HG03558 (cell line): ENCODE measurements around the gene TMA7.
A peak's percentile ranks its signal among the peaks of the same experiment; 100 is the strongest.
"Not testable (repeated sequence)": the region's sequence is repeated elsewhere in the genome, so short reads cannot be mapped to it uniquely, and the experiment has no call there.

Source experiments
- ATAC-seq: cut with Tn5 transposase; IDR thresholded peaks from one replicate; pipeline ENCODE4 v1.9.1; 2021; ENCODE audit warnings: moderate number of reproducible peaks; ENCODE audit not compliant: unreplicated experiment; ENCODE audit errors: extremely low read depth

The TMA7 gene

DNA sequence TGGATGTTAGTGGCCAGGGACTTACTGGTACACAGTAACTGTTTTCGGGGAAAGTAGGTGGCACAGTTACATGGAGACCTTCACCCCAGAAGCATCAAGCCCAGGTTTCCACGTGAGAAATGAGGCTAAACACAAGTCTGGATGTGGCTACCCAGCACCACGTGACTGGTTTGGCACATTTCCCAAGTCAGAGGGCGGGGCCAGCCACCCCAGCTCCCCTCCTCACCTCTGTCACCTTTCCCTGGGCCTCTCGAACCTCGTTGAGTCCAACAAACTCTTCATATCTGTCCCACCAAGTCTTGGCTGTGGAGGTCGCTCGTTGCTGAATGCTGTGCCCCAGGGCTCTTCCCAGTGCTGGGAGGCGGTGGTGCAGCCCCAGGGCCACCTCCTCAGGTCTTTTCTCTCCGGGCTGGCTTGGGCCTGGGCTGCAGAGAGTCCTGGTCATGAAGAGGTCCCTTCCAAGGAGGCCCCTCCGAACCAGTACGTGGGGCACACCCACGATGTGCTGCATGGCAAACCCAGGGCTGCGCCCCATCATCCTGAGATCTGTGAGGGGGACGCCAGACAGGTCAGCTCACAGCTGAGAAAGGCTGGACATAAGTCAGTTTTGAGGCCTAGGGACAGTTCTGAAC lies 5.3 kb upstream of the TMA7 start:
- ATAC-seq: no peak

DNA sequence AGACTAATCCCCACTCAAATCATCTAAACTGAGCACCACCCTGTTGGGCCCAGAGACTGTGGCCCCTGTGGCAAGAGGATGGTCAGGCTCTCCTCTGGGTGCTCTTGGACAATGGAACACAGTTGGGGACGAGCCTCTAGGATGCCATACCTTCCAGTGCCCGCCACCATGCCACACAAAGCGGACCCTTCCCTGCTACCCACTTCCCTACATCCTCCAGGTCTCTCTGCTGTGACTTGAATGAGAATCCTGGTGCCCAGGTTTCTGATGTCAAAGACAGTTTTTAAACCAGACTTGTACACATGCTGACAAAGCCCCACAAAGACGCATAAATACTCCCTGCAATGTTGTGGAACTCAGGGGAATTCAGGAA lies 4.8 kb upstream of the TMA7 start:
- ATAC-seq: no peak

- no peak for ATAC-seq
Observed at GRCh38 chr3:48435774-48436476, 4.1 kb upstream of the TMA7 start.

GRCh38 chr3:48436477-48436787 lies 3.6 kb upstream of the TMA7 start:
- no peak for ATAC-seq

DNA sequence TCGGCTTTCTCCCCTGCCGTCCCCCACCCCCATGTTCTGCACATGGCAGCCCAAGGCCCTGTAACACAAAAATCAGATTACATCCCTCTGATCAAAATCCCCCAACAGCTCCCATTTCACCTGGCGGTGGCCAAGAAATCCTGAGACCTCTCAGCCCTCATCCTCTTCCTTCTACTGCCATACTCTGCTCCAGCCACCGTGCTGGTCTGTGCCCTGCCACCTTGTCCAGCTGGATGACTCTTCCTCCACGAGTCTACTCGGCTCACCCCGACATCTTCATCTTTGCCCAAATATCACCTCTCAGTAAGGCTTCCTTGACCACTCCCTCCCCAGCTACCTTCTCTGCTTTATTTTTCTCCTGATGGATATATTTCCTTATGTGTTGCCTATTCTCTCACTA lies 3.2 kb upstream of the TMA7 start:
- no peak for ATAC-seq

GRCh38 chr3:48437812-48438211 lies 2.2 kb upstream of the TMA7 start:
- ATAC-seq: no peak

- no peak for ATAC-seq
Observed at GRCh38 chr3:48440590-48440958, 517 bp downstream of the TMA7 start.

DNA sequence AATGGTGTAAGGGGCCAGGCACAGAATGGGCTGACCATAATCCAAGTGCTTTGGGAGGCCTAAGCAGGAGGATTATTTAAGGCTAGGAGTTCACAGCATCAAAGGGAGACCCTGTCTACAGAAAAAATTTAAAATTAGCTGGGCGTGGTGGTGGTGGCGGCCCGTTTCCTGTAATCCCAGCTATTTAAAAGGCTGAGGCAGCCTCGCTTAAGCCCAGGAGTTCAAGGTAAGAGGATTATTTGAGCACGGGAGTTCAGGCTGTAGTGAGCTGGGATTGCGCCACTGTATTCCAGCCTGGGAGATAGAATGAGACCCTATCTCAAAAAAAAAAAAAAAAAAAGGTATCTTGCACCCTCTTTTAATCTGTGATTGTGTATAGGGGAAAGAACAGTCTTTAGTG lies 1.9 kb downstream of the TMA7 start:
- no peak for ATAC-seq

- ATAC-seq: no peak
Observed at GRCh38 chr3:48445277-48445882, 5.3 kb downstream of the TMA7 start.

DNA sequence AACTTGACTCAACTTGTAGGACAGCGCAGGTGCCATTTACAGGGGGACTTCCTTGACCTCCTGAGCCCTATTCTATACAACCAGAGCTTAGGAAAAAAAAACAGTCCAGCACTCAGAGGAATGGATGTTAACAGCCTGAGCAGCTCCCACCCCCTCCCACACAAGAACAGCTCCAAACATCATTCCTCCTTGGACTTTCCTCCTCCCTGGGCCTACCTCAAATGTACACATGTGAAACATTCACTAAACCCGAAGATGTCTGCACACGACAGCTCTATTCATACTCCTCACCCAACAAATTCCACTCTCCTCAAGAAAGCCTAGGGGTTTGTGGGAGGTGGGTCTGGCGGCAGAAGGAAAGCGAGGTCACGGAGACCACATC lies 6.0 kb downstream of the TMA7 start:
- ATAC-seq: peak; percentile 7

DNA sequence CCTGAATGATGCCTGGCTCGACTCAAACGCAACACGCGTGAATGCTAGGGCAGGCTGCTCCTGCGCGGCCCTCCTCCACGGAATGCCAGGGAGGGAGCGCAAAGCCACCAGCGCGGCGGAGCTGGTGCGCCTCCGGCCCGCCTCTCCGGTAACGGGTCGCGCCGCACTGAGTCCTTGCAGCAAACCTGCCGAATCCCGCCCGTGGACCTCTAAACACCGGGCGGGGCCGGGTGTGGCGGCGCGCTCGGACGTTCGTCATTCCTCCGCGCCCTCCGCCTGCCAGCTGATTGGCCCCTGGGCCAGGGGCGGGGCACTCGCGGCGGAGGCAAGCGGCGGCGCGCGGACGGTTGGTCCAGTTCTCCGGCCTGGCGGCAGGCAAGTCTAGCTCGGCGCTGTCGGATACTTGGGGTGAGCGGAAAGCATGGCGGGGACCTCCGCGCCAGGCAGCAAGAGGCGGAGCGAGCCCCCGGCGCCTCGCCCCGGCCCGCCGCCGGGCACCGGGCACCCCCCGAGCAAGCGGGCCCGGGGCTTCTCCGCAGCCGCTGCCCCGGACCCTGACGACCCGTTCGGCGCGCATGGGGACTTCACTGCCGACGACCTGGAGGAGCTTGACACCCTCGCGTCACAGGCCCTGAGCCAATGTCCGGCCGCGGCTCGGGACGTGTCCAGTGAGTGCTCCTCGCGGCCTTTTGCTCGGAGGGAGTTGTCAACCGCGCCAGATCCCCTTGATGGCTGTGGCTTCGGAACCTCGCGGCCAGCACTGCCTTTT lies 6.6 kb downstream of the TMA7 start, which contains the start of gene ATRIP:
ATRIP (plus strand) TSS at position 313 of the 769 bp plus-strand sequence; CDS start at position 422, 109 bp downstream.
- peak; percentile 51 for ATAC-seq

DNA sequence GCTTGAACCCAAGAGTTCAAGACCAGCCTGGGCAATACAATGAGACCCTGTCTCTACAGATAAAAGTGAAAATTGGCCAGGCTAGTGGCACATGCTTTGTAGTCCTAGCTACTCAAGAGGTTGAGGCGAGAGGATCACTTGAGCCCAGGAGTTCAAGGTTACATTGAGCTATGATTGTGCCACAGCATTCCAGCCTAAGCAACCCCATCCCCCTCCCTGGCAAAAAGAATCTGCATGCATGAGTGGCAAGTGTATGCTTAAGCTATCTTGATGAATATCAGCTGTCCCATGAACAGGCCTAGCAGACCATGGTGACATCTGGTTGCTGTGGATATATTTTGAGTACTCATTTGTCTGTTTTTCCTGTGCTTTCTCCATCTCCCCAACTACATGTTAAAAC lies 11.2 kb downstream of the TMA7 start:
- no peak for ATAC-seq

DNA sequence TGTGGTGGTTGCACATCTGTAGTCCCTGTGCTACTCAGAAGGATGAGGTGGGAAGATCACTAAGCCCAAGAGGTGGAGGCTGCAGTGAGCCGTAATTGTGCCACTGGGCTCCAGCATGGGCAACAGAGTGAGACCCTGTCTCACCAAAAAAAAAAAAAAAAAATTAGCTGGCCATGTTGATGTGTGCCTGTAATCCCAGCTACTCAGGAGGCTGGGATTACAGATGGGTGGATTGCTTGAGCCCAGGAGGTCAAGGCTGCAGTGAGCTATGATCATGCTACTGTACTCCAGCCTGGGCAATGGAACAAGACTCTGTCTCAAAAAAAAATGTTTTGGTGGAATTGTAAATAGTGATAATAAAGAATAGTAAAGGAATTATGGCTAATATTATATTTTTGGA lies 16.4 kb downstream of the TMA7 start:
- no peak for ATAC-seq

DNA sequence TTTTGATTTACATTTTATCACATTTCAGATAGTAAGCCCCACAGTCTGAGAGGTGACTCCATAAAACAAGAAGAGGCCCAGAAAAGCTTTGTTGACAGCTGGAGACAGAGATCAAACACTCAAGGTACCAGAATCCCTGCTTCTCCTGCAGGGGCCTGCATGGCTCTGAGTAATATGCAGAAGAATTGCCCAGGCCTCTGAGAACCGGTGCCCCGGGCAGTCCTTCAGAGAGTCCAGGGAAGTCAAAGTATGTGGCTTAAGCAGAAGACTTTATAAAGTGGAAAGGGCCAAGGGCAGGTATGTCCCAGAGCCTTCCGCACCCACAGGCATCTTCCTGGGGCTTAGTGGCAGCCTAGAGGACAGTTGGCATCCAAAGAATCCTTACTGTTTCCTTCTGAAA lies 19.3 kb downstream of the TMA7 start:
- no peak for ATAC-seq

GRCh38 chr3:48459773-48460516 lies 19.9 kb downstream of the TMA7 start:
- no peak for ATAC-seq

GRCh38 chr3:48460517-48460902 lies 20.5 kb downstream of the TMA7 start:
- ATAC-seq: no peak

DNA sequence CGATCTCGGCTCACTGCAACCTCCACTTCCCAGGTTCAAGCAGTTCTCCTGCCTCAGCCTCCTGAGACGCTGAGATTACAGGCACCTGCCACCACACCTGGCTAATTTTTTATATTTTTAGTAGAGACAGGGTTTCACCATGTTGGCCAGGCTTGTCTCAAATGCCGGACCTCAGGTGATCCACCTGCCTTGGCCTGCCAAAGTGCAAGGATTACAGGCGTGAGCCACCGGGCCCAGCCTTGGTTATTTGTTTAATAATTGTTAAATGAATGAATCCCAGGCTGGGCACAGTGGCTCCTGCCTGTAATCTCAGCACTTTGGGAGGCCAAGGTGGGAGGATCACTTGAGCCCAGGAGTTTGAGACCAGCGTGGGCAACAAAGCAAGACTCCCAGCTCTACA lies 21.7 kb downstream of the TMA7 start:
- ATAC-seq: not testable (repeated sequence)

DNA sequence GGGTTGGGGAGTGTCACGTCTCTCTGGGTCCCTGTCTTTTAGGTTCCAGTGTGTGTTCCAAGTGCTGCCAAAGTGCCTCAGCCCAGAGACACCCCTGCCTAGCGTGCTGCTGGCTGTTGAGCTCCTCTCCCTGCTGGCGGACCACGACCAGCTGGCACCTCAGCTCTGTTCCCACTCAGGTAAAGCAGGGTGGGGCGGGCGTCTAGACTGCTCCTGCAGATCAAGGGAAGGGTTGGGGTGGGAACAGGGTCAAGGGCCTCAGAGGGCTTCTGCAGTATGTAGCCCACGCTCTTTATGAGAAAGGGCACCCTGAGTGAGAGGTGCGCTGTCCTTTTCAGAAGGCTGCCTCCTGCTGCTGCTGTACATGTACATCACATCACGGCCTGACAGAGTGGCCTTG lies 23.6 kb downstream of the TMA7 start:
- ATAC-seq: no peak

DNA sequence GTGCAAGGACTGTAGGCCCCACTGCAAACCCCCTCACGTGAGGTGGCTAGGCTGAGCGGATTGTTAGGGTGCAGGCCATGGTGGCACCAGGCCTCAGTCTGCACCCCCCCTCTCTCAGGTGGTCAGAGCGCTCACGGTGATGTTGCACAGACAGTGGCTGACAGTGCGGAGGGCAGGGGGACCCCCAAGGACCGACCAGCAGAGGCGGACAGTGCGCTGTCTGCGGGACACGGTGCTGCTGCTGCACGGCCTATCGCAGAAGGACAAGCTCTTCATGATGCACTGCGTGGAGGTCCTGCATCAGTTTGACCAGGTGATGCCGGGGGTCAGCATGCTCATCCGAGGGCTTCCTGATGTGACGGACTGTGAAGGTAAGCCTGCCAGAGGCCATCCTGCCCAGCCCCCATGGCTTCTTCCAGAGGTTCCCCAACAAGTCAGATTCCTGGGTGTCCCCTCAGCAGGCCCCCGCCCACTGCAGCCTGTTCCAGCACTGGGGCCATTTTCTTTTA lies 24.7 kb downstream of the TMA7 start:
- ATAC-seq: no peak

- no peak for ATAC-seq
Observed at GRCh38 chr3:48465237-48465530, 25.1 kb downstream of the TMA7 start.
